ENCODE measurements around the gene PIGK. TPM values are rescaled to one million over a fixed set of nuclear protein-coding genes. Genes with fewer than 3 reads are reported as not detected.
A peak's percentile ranks its signal among the peaks of the same experiment; 100 is the strongest.

The PIGK gene
- total and polyA plus RNA-seq, 8 donors, result 2.9 to 17.8 (median 9.1) TPM

DNA sequence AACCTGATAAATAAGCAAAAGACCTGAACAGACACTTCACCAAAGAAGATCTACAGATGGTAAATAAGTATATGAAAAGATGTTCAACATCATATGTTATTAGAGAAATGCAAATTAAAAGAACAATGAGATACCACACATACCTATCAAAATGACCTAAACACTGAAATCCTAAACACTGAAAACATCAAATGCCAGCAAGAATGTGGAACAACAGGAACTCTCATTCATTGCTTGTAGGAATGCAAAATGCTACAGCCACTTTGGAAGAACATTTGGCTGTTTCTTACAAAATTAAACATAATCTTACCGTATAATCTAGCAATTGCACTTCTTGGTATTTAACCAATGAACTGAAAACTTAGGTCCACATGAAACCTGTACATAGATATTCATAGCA lies 14.9 kb upstream of the PIGK start:
- intact Hi-C loops (cut with DNase I), result no loop called here
- H3K9me3 ChIP-seq, result no peaks in the 10 kb centered on the region
- H3K4me3 ChIP-seq, result no peak overlapping the region
- WGBS, 2 donors, result 68 to 73% methylated on average over 1 of the region's 1 CpG
- no peak for ATAC-seq
- TF ChIP-seq, protein P1, sequence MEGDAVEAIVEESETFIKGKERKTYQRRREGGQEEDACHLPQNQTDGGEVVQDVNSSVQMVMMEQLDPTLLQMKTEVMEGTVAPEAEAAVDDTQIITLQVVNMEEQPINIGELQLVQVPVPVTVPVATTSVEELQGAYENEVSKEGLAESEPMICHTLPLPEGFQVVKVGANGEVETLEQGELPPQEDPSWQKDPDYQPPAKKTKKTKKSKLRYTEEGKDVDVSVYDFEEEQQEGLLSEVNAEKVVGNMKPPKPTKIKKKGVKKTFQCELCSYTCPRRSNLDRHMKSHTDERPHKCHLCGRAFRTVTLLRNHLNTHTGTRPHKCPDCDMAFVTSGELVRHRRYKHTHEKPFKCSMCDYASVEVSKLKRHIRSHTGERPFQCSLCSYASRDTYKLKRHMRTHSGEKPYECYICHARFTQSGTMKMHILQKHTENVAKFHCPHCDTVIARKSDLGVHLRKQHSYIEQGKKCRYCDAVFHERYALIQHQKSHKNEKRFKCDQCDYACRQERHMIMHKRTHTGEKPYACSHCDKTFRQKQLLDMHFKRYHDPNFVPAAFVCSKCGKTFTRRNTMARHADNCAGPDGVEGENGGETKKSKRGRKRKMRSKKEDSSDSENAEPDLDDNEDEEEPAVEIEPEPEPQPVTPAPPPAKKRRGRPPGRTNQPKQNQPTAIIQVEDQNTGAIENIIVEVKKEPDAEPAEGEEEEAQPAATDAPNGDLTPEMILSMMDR (IDR thresholded peaks at IDR 0.05), result no peak
- no peaks in the 10 kb centered on the region for H3K36me3 ChIP-seq
- no peaks in the 10 kb centered on the region for H3K27me3 ChIP-seq
- DNase-seq, result no peak
- no peak overlapping the region for H3K27ac ChIP-seq
- peaks cover 0 to 5% (median 0%) of the 10 kb centered on the region in 3 donors for H3K4me1 ChIP-seq
- no peak for FAIRE-seq

DNA sequence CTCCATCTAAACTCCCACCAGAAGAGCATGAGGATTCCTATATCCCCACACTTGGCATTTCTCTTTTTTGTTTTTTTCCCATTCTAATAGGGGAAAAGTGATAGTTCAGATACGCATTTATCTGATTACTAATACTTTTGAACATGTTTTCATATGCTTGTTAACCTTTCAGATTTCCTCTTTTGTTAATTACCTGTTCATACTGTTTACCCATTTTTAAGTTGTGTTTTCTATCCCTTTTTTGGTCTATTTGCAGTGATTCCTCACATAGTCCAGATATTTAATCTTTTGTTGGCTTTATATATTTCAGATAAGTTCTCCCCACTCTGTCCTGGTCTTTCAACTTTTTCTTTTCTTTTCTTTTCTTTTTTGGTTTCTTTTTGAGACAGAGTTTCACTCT lies 13.6 kb upstream of the PIGK start:
- Histone ChIP-seq H3K36me3 (no peaks in the 10 kb centered on the region), H3K9me3 (no peaks in the 10 kb centered on the region), H3K4me3 (no peak overlapping the region), H3K4me1 (peaks cover 0 to 5% (median 0%) of the 10 kb centered on the region in 3 donors), H3K27me3 (no peaks in the 10 kb centered on the region), H3K27ac (no peak overlapping the region)
- FAIRE-seq (no peak), DNase-seq (no peak), ATAC-seq (no peak)
- TF ChIP-seq, protein P1 (IDR thresholded peaks at IDR 0.05), result no peak
- 82 to 85% methylated on average over 1 of the region's 1 CpG for WGBS, 2 donors
- intact Hi-C loops (cut with DNase I), result no loop called here

DNA sequence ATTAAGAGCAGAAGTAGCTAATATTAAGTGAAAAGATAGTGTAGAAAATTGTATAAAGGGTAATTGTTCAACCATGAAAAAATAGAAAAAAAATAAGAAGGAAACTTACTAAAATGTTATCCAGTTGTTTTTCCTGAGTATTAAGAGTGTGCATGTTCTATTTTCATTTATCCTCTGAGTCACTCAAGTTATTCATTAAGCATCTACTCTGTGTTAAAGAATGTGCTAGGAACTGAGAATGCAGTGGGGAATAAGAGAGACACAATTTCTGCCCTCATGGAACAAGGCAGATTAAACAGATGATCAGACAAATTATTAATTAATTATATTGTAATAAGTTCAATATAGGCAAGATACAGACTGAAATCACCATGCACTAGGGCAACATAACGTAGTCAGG lies 10.8 kb upstream of the PIGK start:
- H3K27me3 ChIP-seq, result no peaks in the 10 kb centered on the region
- DNase-seq (no peak), FAIRE-seq (no peak), ATAC-seq (peak in 2 of 4 donors; percentile 55 to 59)
- H3K36me3 ChIP-seq, result no peaks in the 10 kb centered on the region
- H3K4me3 ChIP-seq, result no peak overlapping the region
- H3K27ac ChIP-seq, result no peak overlapping the region
- intact Hi-C loops (cut with DNase I), result no loop called here
- TF ChIP-seq, protein P1 (IDR thresholded peaks at IDR 0.05), result no peak
- H3K9me3 ChIP-seq, result no peaks in the 10 kb centered on the region
- 74 to 95% methylated on average over 1 of the region's 1 CpG for WGBS, 2 donors
- peaks cover 0 to 5% (median 0%) of the 10 kb centered on the region in 3 donors for H3K4me1 ChIP-seq

DNA sequence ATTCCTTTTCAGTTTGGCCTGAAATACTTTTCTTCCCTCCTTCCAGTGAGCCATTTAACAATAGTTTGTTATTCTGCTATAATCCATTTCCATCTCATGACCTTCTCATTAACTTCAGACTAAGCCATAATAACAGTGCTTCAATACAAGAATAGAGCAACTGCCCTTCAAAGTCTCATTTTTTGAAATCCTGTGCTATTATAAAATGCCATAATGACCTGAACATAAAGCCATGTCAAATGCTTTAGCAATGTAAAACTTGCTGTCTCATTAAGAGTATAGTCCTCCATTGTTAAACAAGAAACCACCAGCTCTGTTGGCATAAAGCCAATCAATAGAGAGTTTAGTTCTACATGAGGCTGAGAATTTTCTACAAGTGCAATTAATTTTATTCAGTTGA lies 9.6 kb upstream of the PIGK start:
- H3K36me3 ChIP-seq, result no peaks in the 10 kb centered on the region
- no peak for FAIRE-seq
- ATAC-seq, result no peak
- DNase-seq, result no peak
- H3K27ac ChIP-seq, result no peak overlapping the region
- no peak overlapping the region for H3K4me3 ChIP-seq
- peaks cover 0 to 5% (median 0%) of the 10 kb centered on the region in 3 donors for H3K4me1 ChIP-seq
- intact Hi-C loops (cut with DNase I), result no loop called here
- H3K27me3 ChIP-seq, result no peaks in the 10 kb centered on the region
- TF ChIP-seq, protein P1 (IDR thresholded peaks at IDR 0.05), result no peak
- H3K9me3 ChIP-seq, result no peaks in the 10 kb centered on the region

DNA sequence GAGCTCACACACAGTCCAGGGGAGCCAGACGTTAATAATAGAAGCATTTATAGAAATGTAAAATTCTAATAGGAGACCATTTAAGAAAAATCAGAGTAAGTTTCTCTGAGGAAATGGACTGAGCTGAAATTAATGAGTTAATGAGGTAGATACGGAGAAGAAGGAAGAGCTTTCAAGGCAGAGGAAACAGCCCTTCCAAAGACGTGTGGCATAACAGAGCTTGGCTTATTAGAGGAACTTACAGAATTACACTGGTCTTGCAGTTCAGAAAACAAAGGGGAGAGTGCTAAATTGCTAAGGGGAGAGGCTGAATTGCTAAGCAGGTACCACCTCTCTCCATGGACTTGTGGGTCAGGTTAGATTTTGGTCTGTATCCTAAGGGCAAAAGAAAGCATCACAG lies 8.2 kb upstream of the PIGK start:
- Histone ChIP-seq H3K4me1 (peaks cover 0 to 5% (median 0%) of the 10 kb centered on the region in 3 donors), H3K36me3 (no peaks in the 10 kb centered on the region), H3K9me3 (no peaks in the 10 kb centered on the region), H3K27me3 (no peaks in the 10 kb centered on the region), H3K27ac (no peak overlapping the region), H3K4me3 (no peak overlapping the region)
- intact Hi-C loops (cut with DNase I), result no loop called here
- DNase-seq, result no peak
- FAIRE-seq, result no peak
- TF ChIP-seq, protein P1 (IDR thresholded peaks at IDR 0.05), result no peak
- 37 to 52% methylated on average over 3 of the region's 3 CpGs for WGBS, 2 donors
- no peak for ATAC-seq

All from pancreas (tissue), 10 donors.